Cardiac fibroblast (primary cell): ENCODE data around the gene SPSB1.
A peak's percentile ranks its signal among the peaks of the same experiment; 100 is the strongest.
"Not testable (repeated sequence)": the region's sequence is repeated elsewhere in the genome, so short reads cannot be mapped to it uniquely, and the experiment has no call there.

Source experiments
- DNase-seq, 2 donors: peaks; one replicate each; pipeline versions ENCODE4 v3.0.0 to v3.0.0-alpha.2; 2010; ENCODE audit warnings: low read depth in 2 of 2
- H3K4me3 ChIP-seq, 2 donors: replicated peaks in 1 of 2; 1 replicate in 1 of 2; 2 replicates in 1 of 2; pipeline ENCODE4 v1.5.1; 2011; ENCODE audit warnings: low read depth in 2 of 2, low read length in 2 of 2, mild to moderate bottlenecking in 2 of 2, moderate library complexity in 1 of 2
- TF ChIP-seq, protein P1 (sequence below): IDR thresholded peaks from one replicate; pipeline ENCODE4 v1.5.1; 2011; ENCODE audit warnings: low read depth, mild to moderate bottlenecking, low read length, inconsistent platforms

The SPSB1 gene

DNA sequence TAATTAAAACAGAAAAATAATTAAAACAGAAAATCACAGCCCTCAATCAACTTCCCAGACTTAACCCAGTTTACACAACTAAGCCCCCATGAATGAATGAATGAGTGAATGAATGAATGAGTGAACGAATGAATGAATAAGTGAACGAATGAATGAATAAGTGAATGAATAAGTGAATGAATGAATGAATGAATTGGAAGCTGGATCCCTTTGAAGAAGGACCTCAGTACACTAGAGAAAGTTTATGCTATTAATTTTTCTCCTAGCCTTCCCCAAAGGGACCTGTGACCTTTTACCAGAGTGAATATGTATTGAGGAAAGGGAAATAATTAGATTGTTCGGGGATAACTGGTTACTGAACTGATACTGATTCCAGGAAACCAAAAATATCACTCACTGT lies 5.6 kb downstream of the SPSB1 start:
- no peak overlapping the region for H3K4me3 ChIP-seq
- TF ChIP-seq, protein P1, sequence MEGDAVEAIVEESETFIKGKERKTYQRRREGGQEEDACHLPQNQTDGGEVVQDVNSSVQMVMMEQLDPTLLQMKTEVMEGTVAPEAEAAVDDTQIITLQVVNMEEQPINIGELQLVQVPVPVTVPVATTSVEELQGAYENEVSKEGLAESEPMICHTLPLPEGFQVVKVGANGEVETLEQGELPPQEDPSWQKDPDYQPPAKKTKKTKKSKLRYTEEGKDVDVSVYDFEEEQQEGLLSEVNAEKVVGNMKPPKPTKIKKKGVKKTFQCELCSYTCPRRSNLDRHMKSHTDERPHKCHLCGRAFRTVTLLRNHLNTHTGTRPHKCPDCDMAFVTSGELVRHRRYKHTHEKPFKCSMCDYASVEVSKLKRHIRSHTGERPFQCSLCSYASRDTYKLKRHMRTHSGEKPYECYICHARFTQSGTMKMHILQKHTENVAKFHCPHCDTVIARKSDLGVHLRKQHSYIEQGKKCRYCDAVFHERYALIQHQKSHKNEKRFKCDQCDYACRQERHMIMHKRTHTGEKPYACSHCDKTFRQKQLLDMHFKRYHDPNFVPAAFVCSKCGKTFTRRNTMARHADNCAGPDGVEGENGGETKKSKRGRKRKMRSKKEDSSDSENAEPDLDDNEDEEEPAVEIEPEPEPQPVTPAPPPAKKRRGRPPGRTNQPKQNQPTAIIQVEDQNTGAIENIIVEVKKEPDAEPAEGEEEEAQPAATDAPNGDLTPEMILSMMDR, result no peak
- DNase-seq, result no peak

DNA sequence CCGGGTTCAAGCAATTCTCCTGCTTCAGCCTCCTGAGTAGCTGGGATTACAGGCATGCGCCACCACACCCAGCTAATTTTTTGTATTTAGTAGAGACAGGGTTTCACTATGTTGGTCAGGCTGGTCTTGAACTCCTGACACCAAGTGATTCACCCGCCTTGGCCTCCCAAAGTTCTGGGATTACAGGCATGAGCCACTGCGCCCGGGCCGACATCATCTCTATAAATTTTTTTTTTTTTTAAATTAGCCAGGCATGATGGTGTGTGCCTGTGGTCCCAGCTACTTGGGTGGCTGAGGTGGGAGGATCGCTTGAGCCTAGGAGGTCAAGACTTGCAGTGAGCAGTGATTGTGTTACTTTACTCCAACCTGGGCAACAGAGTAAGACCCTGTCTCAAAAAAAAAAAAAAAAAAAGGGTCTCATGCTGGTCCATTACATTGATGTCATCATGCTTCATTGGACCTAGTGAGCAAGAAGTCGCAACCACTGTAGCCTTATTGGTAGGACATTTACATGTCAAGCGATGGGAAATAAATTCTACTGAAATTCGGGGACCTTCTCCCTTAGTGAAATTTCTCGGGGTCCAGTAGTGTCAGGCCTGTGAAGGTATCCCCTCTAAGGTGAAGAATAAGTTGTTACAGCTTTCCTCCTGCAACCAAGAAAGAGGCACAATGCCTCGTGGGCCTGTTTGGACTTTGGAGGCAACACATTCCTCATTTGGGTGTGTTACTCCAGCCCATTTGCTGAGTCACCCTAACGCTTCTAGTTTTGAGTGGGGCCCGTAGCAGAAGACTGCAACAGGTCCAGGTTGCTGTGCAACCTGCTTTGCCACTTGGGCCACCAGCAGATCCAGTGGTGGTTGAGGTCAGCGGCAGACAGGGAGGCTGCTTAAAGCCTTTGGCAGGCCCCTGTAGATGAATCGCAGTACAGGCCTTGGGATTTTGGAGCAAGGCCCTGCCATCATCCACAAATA lies 7.2 kb downstream of the SPSB1 start:
- H3K4me3 ChIP-seq, result not testable (repeated sequence)
- DNase-seq, result peak; percentile 64 to 71

DNA sequence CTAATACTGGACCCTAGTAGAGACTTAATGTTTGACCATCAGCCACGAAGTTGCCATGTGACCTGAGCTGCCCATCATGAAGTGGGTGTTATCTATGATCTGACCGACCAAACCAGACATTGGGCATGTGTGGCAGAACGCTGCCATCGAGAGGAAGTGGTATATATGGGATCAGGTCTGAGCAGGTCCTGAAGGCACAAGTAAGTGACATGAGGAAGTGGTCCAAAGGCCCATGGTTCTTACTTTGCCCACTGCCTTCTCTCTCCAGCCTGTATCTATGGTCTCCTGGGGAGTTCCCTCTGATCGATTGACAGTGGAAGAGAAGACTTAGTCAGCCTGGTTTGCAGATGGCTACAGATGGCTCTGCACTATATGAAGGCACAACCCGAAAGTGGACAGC lies 7.9 kb downstream of the SPSB1 start:
- no peak for DNase-seq
- TF ChIP-seq, protein P1, result no peak
- H3K4me3 ChIP-seq, result no peak overlapping the region

DNA sequence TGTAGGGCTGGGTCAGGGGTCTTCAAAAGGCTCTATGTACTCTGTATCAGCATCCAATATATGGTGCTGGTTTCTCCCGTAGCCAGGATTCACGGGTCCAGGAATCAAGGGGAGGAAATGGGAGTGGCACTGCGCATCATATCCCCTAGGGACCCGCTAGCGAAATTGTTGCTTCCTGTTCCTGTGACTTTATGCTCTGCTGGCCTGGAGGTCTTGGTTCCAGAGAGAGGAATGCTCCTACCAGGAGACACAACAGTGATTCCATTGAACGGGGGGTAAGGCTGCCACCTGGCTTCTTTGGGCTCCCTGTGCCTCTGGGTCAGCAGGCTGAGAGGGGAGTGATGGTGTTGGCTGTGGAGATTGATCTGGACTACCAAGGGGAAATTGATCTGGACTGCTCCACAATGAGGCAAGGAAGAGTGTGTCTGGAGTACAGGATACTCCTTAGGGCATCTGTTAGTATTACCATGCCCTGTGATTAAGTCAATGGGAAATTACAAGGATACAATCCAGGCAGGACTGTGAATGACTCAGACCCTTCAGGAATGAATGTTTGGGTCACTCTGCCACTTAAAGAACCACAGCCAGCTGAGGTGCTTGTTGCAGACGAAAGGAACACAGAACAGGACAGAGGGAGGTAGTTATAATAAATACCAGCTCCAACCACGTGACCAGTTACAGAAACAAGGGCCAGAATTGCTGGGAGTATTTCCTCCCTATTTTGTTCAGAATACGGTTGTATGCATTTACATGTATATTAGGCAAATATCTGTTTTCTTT lies 10.2 kb downstream of the SPSB1 start:
- peak; percentile 85 to 92 for DNase-seq
- H3K4me3 ChIP-seq, result peak overlapping the region in 1 of 2 donors; percentile 12
- TF ChIP-seq, protein P1, result no peak

DNA sequence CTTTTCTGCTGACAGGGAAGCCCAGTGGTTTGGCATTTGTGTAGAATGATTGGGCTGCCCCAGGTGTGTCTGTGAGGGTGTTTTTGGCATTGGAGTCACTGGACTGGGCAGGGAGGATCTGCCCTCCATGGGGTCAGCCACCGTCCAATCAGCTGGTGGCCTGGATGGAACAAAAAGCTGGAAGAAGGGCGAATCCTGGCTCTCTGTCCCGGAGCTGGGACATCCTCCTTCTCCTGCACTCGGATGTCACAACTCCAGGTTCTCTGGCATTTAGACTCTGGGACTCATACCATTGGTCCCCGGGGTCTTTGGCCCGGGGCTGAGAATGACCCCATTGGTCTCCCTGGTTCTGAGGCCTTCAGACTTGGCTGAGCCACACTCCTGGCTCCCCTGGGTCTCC lies 11.2 kb downstream of the SPSB1 start:
- DNase-seq, result no peak
- TF ChIP-seq, protein P1, result no peak
- no peak overlapping the region for H3K4me3 ChIP-seq

DNA sequence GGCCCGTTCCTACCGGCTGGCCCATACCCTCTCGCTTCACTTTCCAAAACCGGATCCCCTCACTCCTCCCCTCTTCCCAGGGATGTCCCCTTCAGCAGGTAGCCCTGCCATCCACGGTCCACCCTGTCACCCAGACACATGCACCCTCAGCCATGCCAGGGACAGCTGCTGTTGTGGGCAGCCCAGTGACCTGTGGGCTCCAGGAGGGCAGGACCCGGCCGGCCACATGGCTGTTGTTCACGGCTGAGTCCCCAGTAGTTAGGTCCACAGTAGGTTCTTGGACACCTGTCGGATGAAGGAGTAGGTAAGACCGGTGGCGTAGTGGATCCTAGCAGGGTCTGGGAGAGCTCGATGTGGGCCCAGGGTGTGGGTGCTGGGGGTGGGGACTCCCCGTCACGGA lies 12.5 kb downstream of the SPSB1 start:
- TF ChIP-seq, protein P1, result no peak
- H3K4me3 ChIP-seq, result no peak overlapping the region
- no peak for DNase-seq

DNA sequence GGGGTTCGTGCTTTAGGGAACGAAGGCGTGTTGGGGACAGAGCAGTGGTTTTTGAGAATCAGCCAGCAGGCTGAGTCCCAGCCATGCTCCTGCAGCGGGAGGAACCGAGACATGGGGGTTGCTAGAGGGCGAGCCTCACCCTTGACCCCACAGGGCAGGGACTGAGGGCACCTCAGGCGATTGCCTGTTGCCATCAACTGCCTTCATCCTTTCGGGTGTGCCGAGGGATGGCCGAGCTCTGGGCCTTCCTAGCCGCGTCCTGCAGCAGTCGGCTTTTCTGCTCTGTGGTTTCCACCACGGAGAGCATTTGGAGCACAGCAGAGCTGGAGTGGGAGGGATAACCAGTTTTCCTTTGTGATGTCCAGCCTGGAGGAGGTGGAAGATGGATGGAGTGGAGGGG lies 13.3 kb downstream of the SPSB1 start:
- H3K4me3 ChIP-seq, result no peak overlapping the region
- no peak for DNase-seq
- TF ChIP-seq, protein P1, result no peak
